ENCODE results near the gene U2AF2. TPM values are rescaled to one million over a fixed set of nuclear protein-coding genes. Genes with fewer than 3 reads are reported as not detected.

U2AF2 gene
- total RNA-seq, 1 experiment from 2014 or later: 343 TPM

GRCh38 chr19:55703790-55704215, 49.0 kb downstream of the U2AF2 start:
- Histone ChIP-seq H3K4me1 (ENCODE audit: insufficient read depth, low read length) (no peaks in the 10 kb centered on the region), H4K20me1 (ENCODE audit: low read length) (no peaks in the 10 kb centered on the region), H3K27me3 (ENCODE audit: low read length) (no peaks in the 10 kb centered on the region), H3K79me2 (ENCODE audit: low read length) (no peaks in the 10 kb centered on the region), H3K4me3 (ENCODE audit: low read length) (no peak overlapping the region), H3K9me2 (replicated peaks; ENCODE audit: low read length) (no peaks in the 10 kb centered on the region), H3K27ac (ENCODE audit: low read length) (no peak overlapping the region), H3F3A (ENCODE audit: low read length, unreplicated experiment) (no peaks in the 10 kb centered on the region), H3K9me3 (ENCODE audit: low read length) (no peaks in the 10 kb centered on the region), H3K36me3 (ENCODE audit: low read depth, low read length) (peaks cover 22% of the 10 kb centered on the region), H3K9ac (ENCODE audit: low read length) (no peak overlapping the region), H2AFZ (ENCODE audit: low read length) (no peak overlapping the region), H3K4me2 (ENCODE audit: low read length) (no peak overlapping the region)
- TF ChIP-seq CTCF (conservative IDR thresholded peaks at IDR 0.05; ENCODE audit: low read depth, low read length) (peak; percentile 62), EZH2 (IDR thresholded peaks at IDR 0.05; ENCODE audit: low read length, unreplicated experiment) (no peak), EZH2phosphoT487 (IDR thresholded peaks at IDR 0.05; ENCODE audit: borderline replicate concordance, low read length) (no peak)
- no TSS peak for BruUV-seq (replicated peaks)
- ATAC-seq (no peak), DNase-seq (no peak)
- intact Hi-C loops (cut with micrococcal nuclease): no loop called here
- ChIA-PET POLR2A (ENCODE audit: unreplicated experiment) (no interaction called here), CTCF (no interaction called here)

- Histone ChIP-seq H3K36me3 (ENCODE audit: low read depth, low read length) (peaks cover 22% of the 10 kb centered on the region), H3K4me2 (ENCODE audit: low read length) (no peak overlapping the region), H3K9me3 (ENCODE audit: low read length) (no peaks in the 10 kb centered on the region), H3K4me1 (ENCODE audit: insufficient read depth, low read length) (no peaks in the 10 kb centered on the region), H3K79me2 (ENCODE audit: low read length) (no peaks in the 10 kb centered on the region), H2AFZ (ENCODE audit: low read length) (no peak overlapping the region), H3K4me3 (ENCODE audit: low read length) (no peak overlapping the region), H3K9ac (ENCODE audit: low read length) (no peak overlapping the region), H3F3A (ENCODE audit: low read length, unreplicated experiment) (no peaks in the 10 kb centered on the region), H3K27ac (ENCODE audit: low read length) (no peak overlapping the region), H4K20me1 (ENCODE audit: low read length) (no peaks in the 10 kb centered on the region), H3K27me3 (ENCODE audit: low read length) (no peaks in the 10 kb centered on the region), H3K9me2 (replicated peaks; ENCODE audit: low read length) (no peaks in the 10 kb centered on the region)
- CTCF ChIA-PET: no interaction called here
- BruUV-seq (replicated peaks): no TSS peak
- DNase-seq (no peak), ATAC-seq (no peak)
- TF ChIP-seq CTCF (conservative IDR thresholded peaks at IDR 0.05; ENCODE audit: low read depth, low read length) (0 out of 2 replicates have a peak, but pooled peaks have one; percentile 19), EZH2phosphoT487 (IDR thresholded peaks at IDR 0.05; ENCODE audit: borderline replicate concordance, low read length) (no peak)
- intact Hi-C loops (cut with micrococcal nuclease): no loop called here
- POLR2A ChIA-PET (ENCODE audit: unreplicated experiment): no interaction called here
These were observed 49.8 kb downstream of the U2AF2 start for GRCh38 chr19:55704494-55705245.

GRCh38 chr19:55705972-55706371, 51.1 kb downstream of the U2AF2 start:
- no peak overlapping the region for H2AFZ ChIP-seq (ENCODE audit: low read length)
- H3K79me2 ChIP-seq (ENCODE audit: low read length): no peaks in the 10 kb centered on the region
- peaks cover 17% of the 10 kb centered on the region; the same call in 1 of the 2 replicates for H3K36me3 ChIP-seq (ENCODE audit: low read depth, low read length)
- DNase-seq (no peak), ATAC-seq (no peak)
- CTCF ChIA-PET: no interaction called here
- H3F3A ChIP-seq (ENCODE audit: low read length, unreplicated experiment): no peaks in the 10 kb centered on the region
- no peak overlapping the region for H3K4me2 ChIP-seq (ENCODE audit: low read length)
- H3K4me3 ChIP-seq (ENCODE audit: low read length): no peak overlapping the region
- no TSS peak for BruUV-seq (replicated peaks)
- TF ChIP-seq CTCF (conservative IDR thresholded peaks at IDR 0.05; ENCODE audit: low read depth, low read length) (no peak), EZH2phosphoT487 (IDR thresholded peaks at IDR 0.05; ENCODE audit: borderline replicate concordance, low read length) (no peak), EZH2 (IDR thresholded peaks at IDR 0.05; ENCODE audit: low read length, unreplicated experiment) (no peak)
- POLR2A ChIA-PET (ENCODE audit: unreplicated experiment): no interaction called here
- no peaks in the 10 kb centered on the region for H3K9me2 ChIP-seq (replicated peaks; ENCODE audit: low read length)
- no peaks in the 10 kb centered on the region for H3K9me3 ChIP-seq (ENCODE audit: low read length)
- no peaks in the 10 kb centered on the region for H3K4me1 ChIP-seq (ENCODE audit: insufficient read depth, low read length)
- no peak overlapping the region for H3K27ac ChIP-seq (ENCODE audit: low read length)
- intact Hi-C loops (cut with micrococcal nuclease): no loop called here
- H4K20me1 ChIP-seq (ENCODE audit: low read length): no peaks in the 10 kb centered on the region
- H3K9ac ChIP-seq (ENCODE audit: low read length): no peak overlapping the region
- H3K27me3 ChIP-seq (ENCODE audit: low read length): no peaks in the 10 kb centered on the region
